Transverse colon (tissue), 4 donors: ENCODE measurements around the gene HEXD. TPM values are rescaled to one million over a fixed set of nuclear protein-coding genes. Genes with fewer than 3 reads are reported as not detected.

ENCODE experiments used
- DNase-seq: peaks from one replicate; pipeline ENCODE4 v3.0.0-alpha.2; 2019
- H3K27ac ChIP-seq, 4 donors: fragments of 200-600 bp; sonication (generic); 2 replicates each; pipeline ENCODE4 v1.5.1; 2016 to 2018; ENCODE audit warnings: inconsistent platforms in 4 of 4
- H3K27me3 ChIP-seq: fragments of 200-600 bp; sonication (generic); 2 replicates; pipeline ENCODE4 v1.5.1; 2017; ENCODE audit warnings: inconsistent platforms
- H3K36me3 ChIP-seq, 4 donors: fragments of 200-600 bp; sonication (generic); 2 replicates each; pipeline ENCODE4 v1.5.1; 2017 to 2019; ENCODE audit warnings: inconsistent platforms in 4 of 4
- H3K4me1 ChIP-seq, 4 donors: fragments of 200-600 bp; sonication (generic); 2 replicates each; pipeline ENCODE4 v1.5.1; 2017 to 2020; ENCODE audit warnings: inconsistent platforms in 4 of 4
- H3K4me3 ChIP-seq, 4 donors: fragments of 200-600 bp; sonication (generic); 1 replicate in 1 of 4; 2 replicates in 3 of 4; pipeline versions ENCODE4 v1.5.1 to v1.6.1; 2017 to 2019; ENCODE audit warnings: inconsistent platforms in 4 of 4
- H3K9me3 ChIP-seq, 2 donors: fragments of 200-600 bp; sonication (generic); 2 replicates each; pipeline ENCODE4 v1.5.1; 2017 to 2019; ENCODE audit warnings: inconsistent platforms in 2 of 2
- CTCF ChIP-seq, 5 experiments: fragments of 200-600 bp in 3 of 5; fragments of 450-650 bp in 2 of 5; sonication (generic) in 3 of 5; IDR thresholded peaks; 1 replicate in 2 of 5; 2 replicates in 3 of 5; pipeline ENCODE4 v1.5.1; 2016 to 2017; ENCODE audit warnings: antibody characterized with exemption in 5 of 5, inconsistent platforms in 3 of 5, mild to moderate bottlenecking in 2 of 5, moderate library complexity in 1 of 5
- EP300 ChIP-seq: sonication (generic); formaldehyde crosslinking; IDR thresholded peaks from one replicate; pipeline ENCODE4 v1.6.1; 2017; ENCODE audit warnings: antibody characterized with exemption, low read depth
- POLR2A ChIP-seq: fragments of 450-650 bp; IDR thresholded peaks from one replicate; pipeline ENCODE4 v1.6.1; 2016; ENCODE audit warnings: antibody characterized with exemption, mild to moderate bottlenecking, moderate library complexity
- POLR2AphosphoS5 ChIP-seq, 3 donors: sonication (generic); formaldehyde crosslinking; IDR thresholded peaks; one replicate each; pipeline ENCODE4 v1.6.1; 2016; ENCODE audit warnings: antibody characterized with exemption in 3 of 3
- WGBS, 2 donors: methylation state at CpG; one replicate each; pipeline ENCODE4 v1.1.5; 2018; ENCODE audit warnings: low coverage in 1 of 2; 5-methylcytosine and 5-hydroxymethylcytosine counted together
- in situ Hi-C, 4 donors: fragments of 200-750 bp; cut with MboI; loops; one replicate each; pipeline versions ENCODE4 v1.15.0 to v1.15.1; 2017; ENCODE audit warnings: low sequenced_read_pairs in 3 of 4, low pct_ligation_motif_present in 1 of 4, low pct_unique_long_range_greater_than_20kb in 1 of 4
- intact Hi-C: fragments of 100-400 bp; cut with DNase I; formaldehyde crosslinking; loops from one replicate; pipeline ENCODE4 v1.15.1; 2023; ENCODE audit warnings: low total_unique reads
- total RNA-seq, 4 donors: library from RNA; depleted of rRNA; stranded (reverse); fragments of >200 nt; gene quantifications; one replicate each; pipeline ENCODE4 v1.1.0, GENCODE V29; 2016

Gene HEXD
- total RNA-seq, 4 donors from 2014 or later, result 45.5 to 258 (median 102) TPM

DNA sequence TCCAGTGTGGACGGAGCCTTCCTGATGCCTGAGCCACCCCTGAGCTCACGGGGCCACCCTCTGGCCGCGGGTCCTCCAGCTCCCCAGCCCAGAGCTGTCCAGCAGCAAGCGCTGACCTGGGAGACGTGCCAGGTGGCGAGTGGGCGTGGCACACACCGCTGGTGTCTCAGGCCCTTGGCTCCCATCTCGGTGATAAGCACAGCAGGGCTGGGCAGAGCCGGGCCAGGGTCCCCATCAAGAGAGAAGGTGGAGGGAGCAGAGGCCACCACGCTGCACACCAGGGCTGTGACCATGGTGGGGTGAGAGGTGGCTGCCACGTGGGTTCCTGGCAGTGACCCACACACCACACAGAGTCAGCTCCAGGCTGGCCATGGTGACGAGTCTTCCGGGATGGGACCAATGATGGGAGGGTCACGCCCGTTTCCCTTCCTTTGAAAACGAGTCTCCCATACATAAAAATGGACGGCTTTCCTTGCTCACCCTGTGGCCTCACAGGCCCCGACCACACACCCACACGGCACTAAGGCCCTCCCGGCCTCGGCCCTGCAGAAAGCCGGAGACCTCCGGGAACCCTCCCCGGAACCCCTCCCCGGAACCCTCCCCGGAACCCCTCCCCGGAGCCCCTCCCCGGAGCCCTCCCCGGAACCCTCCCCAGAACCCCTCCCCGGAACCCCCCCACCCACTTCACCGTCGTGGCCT lies 29.8 kb upstream of the HEXD start:
- DNase-seq, result peak; percentile 65
- intact Hi-C loops (no loop called here), in situ Hi-C loops (no loop called here)
- Histone ChIP-seq H3K9me3 (no peaks in the 10 kb centered on the region), H3K27me3 (peaks cover 50% of the 10 kb centered on the region), H3K4me1 (peaks cover 0 to 16% (median 10%) of the 10 kb centered on the region in 4 donors), H3K4me3 (no peak overlapping the region), H3K27ac (no peak overlapping the region), H3K36me3 (no peaks in the 10 kb centered on the region)
- WGBS, 2 donors, result 60% methylated on average over 2 to 30 of the region's 34 CpGs
- TF ChIP-seq CTCF (IDR thresholded peaks at IDR 0.05) (peak in 1 of 5 experiments; percentile 9), EP300 (no peak)

GRCh38 chr17:82388922-82389283 lies 29.2 kb upstream of the HEXD start:
- Histone ChIP-seq H3K9me3 (no peaks in the 10 kb centered on the region), H3K4me3 (no peak overlapping the region), H3K36me3 (no peaks in the 10 kb centered on the region), H3K4me1 (peaks cover 0 to 16% (median 10%) of the 10 kb centered on the region in 4 donors), H3K27ac (no peak overlapping the region), H3K27me3 (peaks cover 44% of the 10 kb centered on the region)
- TF ChIP-seq POLR2AphosphoS5 (IDR thresholded peaks at IDR 0.05) (no peak), EP300 (no peak), CTCF (IDR thresholded peaks at IDR 0.05) (no peak), POLR2A (no peak)
- intact Hi-C loops (no loop called here), in situ Hi-C loops (no loop called here)
- DNase-seq, result no peak
- 85% methylated on average over 21 of the region's 21 CpGs; no CpG with 5 or more reads in 1 of the 2 donors for WGBS, 2 donors

GRCh38 chr17:82389379-82389778 lies 28.8 kb upstream of the HEXD start:
- Histone ChIP-seq H3K4me1 (peaks cover 0 to 16% (median 10%) of the 10 kb centered on the region in 4 donors), H3K27me3 (peaks cover 40% of the 10 kb centered on the region), H3K27ac (no peak overlapping the region), H3K36me3 (no peaks in the 10 kb centered on the region), H3K4me3 (no peak overlapping the region), H3K9me3 (no peaks in the 10 kb centered on the region)
- in situ Hi-C loops, result no loop called here
- DNase-seq, result no peak
- WGBS, 2 donors, result 90% methylated on average over 2 to 10 of the region's 10 CpGs
- intact Hi-C loops, result no loop called here
- no peak for TF ChIP-seq EP300
- TF ChIP-seq CTCF (IDR thresholded peaks at IDR 0.05), result no peak
- no peak for TF ChIP-seq POLR2A
- no peak for TF ChIP-seq POLR2AphosphoS5 (IDR thresholded peaks at IDR 0.05)

DNA sequence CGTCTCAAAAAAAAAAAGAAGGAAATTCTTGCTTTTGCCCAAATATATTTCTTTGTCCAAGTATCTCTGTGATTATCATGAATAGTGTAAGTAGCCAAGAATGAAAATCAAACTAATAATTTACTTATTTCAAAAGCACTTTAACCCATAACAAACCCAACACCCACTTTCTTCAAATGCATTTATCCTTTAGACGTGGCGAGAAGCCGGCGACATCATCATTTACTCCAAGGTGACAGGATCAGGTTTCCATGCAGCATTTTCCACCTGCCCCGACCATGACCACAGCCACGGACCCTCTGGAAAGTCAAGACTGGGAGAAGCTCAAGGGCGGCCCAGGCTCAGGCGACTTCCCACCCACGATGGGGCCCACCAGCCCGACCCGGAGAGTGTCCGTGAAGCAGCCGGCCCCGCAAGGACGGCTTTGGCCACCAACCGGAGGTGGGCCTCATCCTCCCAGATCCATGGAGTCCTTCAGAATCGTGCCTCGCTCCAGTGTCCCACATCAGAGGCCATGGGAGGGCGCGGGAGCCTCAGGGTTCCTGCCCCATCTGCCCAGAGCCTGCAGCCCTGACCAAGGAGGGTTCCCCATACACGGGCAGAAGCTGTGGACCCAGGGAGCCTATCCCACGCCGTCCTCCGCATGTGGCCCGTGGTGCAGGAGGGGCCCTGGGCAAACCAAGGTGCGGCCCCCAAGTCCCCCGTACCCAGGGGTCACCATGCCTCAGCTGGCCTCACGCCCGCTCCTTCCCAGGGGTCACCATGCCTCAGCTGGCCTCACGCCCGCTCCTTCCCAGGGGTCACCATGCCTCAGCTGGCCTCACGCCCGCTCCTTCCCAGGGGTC lies 27.9 kb upstream of the HEXD start:
- DNase-seq, result no peak
- H3K4me3 ChIP-seq, result no peak overlapping the region
- intact Hi-C loops, result no loop called here
- H3K27me3 ChIP-seq, result peaks cover 31% of the 10 kb centered on the region
- peaks cover 0 to 13% (median 10%) of the 10 kb centered on the region in 4 donors for H3K4me1 ChIP-seq
- in situ Hi-C loops, result no loop called here
- no peak overlapping the region for H3K27ac ChIP-seq
- no peaks in the 10 kb centered on the region for H3K36me3 ChIP-seq
- TF ChIP-seq POLR2AphosphoS5 (IDR thresholded peaks at IDR 0.05) (no peak), EP300 (no peak), CTCF (IDR thresholded peaks at IDR 0.05) (no peak), POLR2A (no peak)
- 93% methylated on average over 14 of the region's 34 CpGs; no CpG with 5 or more reads in 1 of the 2 donors for WGBS, 2 donors
- no peaks in the 10 kb centered on the region for H3K9me3 ChIP-seq
